HepG2 (cell line): ENCODE results near the gene RAPGEF5.

ENCODE experiments used
- ATF7-NPFF ChIP-seq: sonication (generic); formaldehyde crosslinking; IDR thresholded peaks from 2 replicates; pipeline ENCODE4 v1.8.1; 2023; ENCODE audit warnings: mild to moderate bottlenecking, low read depth, missing genetic modification reagents, moderate library complexity
- EP300 ChIP-seq, 3 experiments: sonication (generic) in 1 of 3; formaldehyde crosslinking in 1 of 3; IDR thresholded peaks; 2 replicates each; pipeline versions ENCODE4 v1.5.1 to v1.6.1; 2011 to 2020; ENCODE audit warnings: low read depth in 2 of 3, low read length in 2 of 3, borderline replicate concordance in 1 of 3, improper control_type of control experiment in 1 of 3, mild to moderate bottlenecking in 1 of 3, missing genetic modification reagents in 1 of 3, moderate library complexity in 1 of 3
- KDM1A ChIP-seq: IDR thresholded peaks from 2 replicates; pipeline ENCODE4 v1.6.1; 2016; ENCODE audit warnings: missing compliant biosample characterization
- KMT2A ChIP-seq: sonication (generic); formaldehyde crosslinking; IDR thresholded peaks from 2 replicates; pipeline ENCODE4 v1.4.0; 2020; ENCODE audit warnings: missing genetic modification reagents
- RAD21 ChIP-seq: fragments of 450-650 bp; formaldehyde crosslinking; IDR thresholded peaks from 2 replicates; pipeline ENCODE4 v1.5.0; 2020; ENCODE audit warnings: mild to moderate bottlenecking
- TAF15 ChIP-seq: fragments of 200-400 bp; formaldehyde crosslinking; IDR thresholded peaks from one replicate; pipeline ENCODE4 v1.6.1; 2018; ENCODE audit warnings: mild to moderate bottlenecking, low read depth, low read length; ENCODE audit not compliant: poor library complexity, severe bottlenecking
- ZNF605 ChIP-seq: sonication (generic); formaldehyde crosslinking; IDR thresholded peaks from 2 replicates; pipeline ENCODE4 v1.8.0; 2022; ENCODE audit warnings: mild to moderate bottlenecking, missing genetic modification reagents

- TF ChIP-seq RAD21 (no peak), ZNF605 (no peak), TAF15 (no peak), KDM1A (CRISPR knock-in tag) (no peak), ATF7-NPFF (CRISPR knock-in tag) (no peak), EP300 (IDR thresholded peaks at IDR 0.05; ENCODE audit: low read depth in 2 of 2, low read length in 2 of 2) (no peak), EP300 (CRISPR knock-in tag; IDR thresholded peaks at IDR 0.05; ENCODE audit: borderline replicate concordance) (no peak), KMT2A (CRISPR knock-in tag) (no peak)
These were observed 37.8 kb upstream of the RAPGEF5 start for GRCh38 chr7:22394739-22395138.
